NCI-H526 treated with DMSO at 0.1 percent for 48 hours (cell line): ENCODE data around the gene AGAP3.
A peak's percentile ranks its signal among the peaks of the same experiment; 100 is the strongest.
"Not testable (repeated sequence)": the region's sequence is repeated elsewhere in the genome, so short reads cannot be mapped to it uniquely, and the experiment has no call there.

Source experiments
- DNase-seq: peaks from one replicate; lab custom pipeline; 2025; lab: John Stamatoyannopoulos, UW

AGAP3 gene

GRCh38 chr7:151085691-151086620 is at the start of gene AGAP3:
AGAP3 (plus strand) TSS chr7:151086475; CDS start chr7:151086742, 267 bp downstream.
- DNase-seq, result peak; percentile 66

DNA sequence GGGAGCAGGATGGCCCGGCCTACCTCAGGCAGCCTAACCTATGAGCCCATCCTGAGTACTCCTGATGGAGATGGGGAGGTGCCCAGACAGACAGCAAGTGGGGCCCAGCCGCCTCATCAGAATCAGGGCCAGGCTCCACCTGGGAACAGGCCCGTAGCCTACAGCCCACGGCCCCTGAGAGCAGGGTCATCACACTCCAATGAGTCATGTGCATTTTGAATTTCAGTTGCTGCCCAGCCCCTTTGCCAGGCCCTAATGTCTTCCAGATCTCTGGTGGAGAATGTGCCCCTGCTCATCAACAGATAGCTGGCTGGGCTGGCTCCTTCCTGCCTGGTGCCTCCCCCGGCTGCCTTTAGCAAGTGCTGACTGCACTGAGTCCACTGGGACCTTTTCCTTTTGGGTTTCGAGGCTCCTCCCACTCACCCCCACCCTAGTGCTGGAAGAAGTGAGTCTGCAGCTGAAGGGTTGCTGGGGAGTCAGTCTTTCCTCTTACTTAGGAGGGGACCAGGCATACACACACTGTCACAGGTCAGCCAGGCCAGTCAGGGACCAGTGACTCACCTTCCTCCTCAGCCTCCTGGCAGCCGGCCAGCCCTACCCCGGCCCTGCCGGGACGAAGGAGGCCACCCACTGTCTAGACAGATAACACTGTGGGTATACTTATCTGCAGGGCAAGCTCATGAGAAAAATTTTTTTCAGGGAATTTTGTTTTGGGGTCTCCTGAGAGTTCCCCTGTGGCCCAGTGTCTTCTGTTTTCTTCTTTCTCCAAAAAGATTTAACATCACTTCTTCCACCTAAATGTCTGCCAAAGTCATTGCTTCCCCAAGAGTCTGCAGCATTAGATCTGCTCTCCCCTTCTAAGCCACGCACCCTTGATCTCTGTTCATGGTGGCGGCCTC is 47.1 kb upstream of the AGAP3 start:
- DNase-seq, result no peak

- no peak for DNase-seq
Measured at GRCh38 chr7:151039850-151040548, 46.3 kb upstream of the AGAP3 start.

GRCh38 chr7:151040616-151041375 is 45.5 kb upstream of the AGAP3 start:
- no peak for DNase-seq

GRCh38 chr7:151043449-151043848 is 42.8 kb upstream of the AGAP3 start:
- not testable (repeated sequence) for DNase-seq

GRCh38 chr7:151043959-151044358 is 42.3 kb upstream of the AGAP3 start:
- no peak for DNase-seq

GRCh38 chr7:151045262-151045661 is 41.0 kb upstream of the AGAP3 start:
- DNase-seq, result no peak

- no peak for DNase-seq
Measured at GRCh38 chr7:151045967-151046366, 40.3 kb upstream of the AGAP3 start.

GRCh38 chr7:151046603-151047573 is 39.4 kb upstream of the AGAP3 start:
- DNase-seq, result no peak

DNA sequence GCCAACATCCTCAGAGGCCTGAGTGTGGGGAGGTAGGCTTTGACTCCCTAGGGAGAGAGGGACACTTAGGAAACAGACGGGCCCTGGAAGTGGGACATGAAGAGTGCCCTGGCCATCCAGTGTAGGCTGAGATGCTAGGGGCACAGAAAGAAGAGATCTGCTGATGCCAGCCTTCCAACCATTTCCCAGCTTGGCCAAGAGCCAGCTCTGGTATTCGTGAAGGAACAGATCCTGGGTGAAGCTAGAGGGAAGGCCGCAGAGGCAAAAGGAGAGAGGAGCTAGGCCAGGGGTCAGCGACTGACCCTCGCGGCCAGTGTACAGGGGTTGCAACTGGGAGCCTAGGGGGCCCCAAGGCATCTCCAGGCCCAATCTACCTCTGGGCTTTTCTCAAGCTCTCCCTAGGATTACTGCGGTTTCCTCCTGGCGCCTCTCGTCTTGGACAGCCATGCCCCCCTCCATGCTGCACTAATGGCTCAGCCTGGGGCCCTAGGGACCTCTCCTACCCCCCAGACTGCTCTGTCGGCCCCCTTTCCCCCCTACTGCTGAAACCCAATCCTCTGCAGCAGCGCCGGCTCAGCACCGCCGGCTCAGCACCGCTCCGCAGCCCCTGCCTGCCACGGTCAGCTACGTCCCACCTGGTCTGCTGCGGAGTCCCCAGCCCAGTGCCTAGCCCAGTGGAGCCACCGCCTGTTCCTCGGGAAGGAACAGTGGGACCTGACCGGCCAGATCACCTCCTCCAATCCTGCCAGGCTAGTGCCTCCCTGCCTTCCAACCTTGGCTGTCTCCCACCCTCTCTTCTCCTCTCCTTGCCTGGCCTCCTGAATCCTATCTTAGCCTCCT is 38.1 kb upstream of the AGAP3 start, which contains the start of gene ASIC3:
TSS of gene ASIC3 (plus strand) at position 556 of the 840 bp plus-strand sequence. CDS start 355 bp downstream, outside the sequence.
- no peak for DNase-seq

- no peak for DNase-seq
Measured at GRCh38 chr7:151048911-151049463, 37.3 kb upstream of the AGAP3 start.

DNA sequence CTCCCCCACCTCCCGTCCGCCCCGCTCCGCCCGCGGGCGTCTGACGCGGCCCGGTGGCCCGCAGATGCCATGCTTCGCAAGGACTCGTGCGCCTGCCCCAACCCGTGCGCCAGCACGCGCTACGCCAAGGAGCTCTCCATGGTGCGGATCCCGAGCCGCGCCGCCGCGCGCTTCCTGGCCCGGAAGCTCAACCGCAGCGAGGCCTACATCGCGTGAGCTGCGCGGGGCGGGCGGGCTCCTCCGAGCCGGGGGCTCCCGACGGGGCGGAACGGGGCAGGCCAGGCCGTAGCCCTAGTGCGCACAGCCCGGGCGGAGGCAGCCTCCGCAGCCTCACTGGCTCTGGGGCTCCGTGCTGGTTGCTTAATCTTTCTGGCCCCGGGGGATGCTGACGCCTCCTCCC is 35.2 kb upstream of the AGAP3 start:
- DNase-seq, result no peak

- DNase-seq, result no peak
Measured at GRCh38 chr7:151053096-151053495, 33.2 kb upstream of the AGAP3 start.

- no peak for DNase-seq
Measured at GRCh38 chr7:151053751-151054150, 32.5 kb upstream of the AGAP3 start.

DNA sequence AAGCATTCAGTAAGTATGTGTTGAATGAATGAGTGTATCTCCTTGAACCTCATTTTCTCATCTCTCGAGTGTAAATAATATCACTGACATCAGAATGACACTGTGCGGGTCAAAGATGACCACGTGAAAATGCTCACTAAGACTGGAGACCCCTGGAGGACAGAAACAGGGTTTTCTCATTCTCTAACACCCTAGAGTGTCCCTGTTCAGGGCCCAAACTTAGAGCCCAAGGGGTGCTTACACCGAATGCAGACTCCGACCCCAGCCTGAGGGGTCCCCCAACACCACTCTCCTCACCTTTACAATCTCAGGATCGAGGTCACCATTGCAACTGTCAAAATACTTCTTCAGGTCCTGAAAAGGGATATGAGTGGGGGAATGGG is 30.0 kb upstream of the AGAP3 start:
- DNase-seq, result no peak

- DNase-seq, result no peak
Measured at GRCh38 chr7:151056666-151057505, 29.4 kb upstream of the AGAP3 start.

DNA sequence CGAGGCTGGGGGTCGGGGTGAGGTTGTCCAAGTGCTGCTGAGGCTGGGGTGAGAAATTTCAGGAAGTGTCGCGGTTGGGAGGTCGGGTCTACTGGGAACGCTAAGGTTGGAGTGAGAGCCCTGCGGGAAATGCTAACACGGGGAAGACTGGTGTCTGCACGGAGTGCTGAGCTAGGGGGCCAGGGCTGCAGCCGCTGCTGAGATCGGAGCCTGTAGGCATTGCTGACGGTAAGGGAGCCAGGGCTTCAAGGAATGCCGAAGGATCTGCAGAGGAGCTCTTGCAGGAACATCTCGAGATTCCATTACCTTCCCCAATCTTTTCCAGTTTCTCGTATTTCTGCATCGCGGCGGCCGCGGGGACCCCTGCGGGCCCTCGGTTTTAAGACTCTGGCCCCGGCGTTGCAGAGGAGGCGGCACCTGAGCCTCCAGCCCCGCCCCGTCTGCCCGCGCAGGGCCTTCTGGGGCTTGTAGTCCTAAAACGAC is 28.7 kb upstream of the AGAP3 start, which contains the start of gene CDK5:
TSS of gene CDK5 (minus strand) at position 392 of the 483 bp plus-strand sequence. CDS start at position 343, 49 bp downstream.
- DNase-seq, result no peak
